Measurements from ENCODE around the gene CCDC200. TPM values are rescaled to one million over a fixed set of nuclear protein-coding genes. Genes with fewer than 3 reads are reported as not detected.

CCDC200 gene
- total RNA-seq, 1 donor from 2014 or later = not detected

DNA sequence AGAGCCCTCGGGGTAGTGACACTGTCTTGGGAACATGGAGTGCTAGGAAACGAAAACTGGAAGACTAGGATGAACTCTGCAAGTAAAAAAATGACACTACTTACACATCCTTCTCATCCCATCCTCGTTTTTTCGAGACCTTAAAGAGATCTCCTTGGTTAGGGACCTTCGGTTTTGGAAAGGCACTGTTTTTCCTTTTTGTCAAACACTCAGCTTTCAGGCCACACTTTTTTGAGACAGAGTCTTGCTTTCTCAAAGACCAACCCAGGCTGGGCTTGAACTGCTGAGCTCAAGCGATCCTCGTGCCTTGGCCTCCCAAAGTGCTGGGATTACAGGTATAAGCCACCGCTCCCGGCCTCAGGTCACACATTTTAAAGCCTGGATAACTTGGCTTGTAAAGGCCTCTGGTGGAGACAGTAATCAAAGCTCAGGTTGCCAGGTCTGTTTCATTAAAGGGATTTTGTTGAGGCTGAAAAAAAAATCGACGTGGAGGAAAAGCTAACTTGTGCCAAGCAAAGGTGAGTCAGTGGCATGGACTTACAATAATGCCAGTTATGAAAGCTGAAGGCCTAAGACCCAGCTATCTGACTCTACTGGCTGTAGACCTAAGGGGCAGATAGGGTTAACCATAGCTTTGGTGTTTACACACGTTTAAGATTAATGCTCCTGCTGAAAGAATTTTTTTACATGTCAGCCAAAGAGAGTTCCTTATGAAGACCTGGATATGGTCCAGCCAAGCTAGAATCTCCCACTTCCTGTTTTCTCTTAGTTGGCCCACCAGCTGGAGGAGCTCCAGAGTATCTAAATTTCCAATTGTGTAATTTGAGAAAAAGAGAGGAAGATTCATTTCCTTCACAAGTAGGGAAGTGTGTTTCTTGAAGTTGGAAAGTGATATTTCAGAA lies 56.6 kb downstream of the CCDC200 start:
- intact Hi-C loops (cut with micrococcal nuclease) = no loop called here
- ATAC-seq (no peak), DNase-seq (no peak)

Other genes starting within 250 kb of the CCDC200 start
- gene PTGES3L, start 248.5 kb downstream of the CCDC200 start, total RNA-seq = 50.7 TPM
- 12.7 TPM for gene RUNDC1, start 248.1 kb downstream of the CCDC200 start, total RNA-seq
- gene RPL27, start 230.2 kb downstream of the CCDC200 start, total RNA-seq = 694 TPM
- 13.2 TPM for gene IFI35, start 221.8 kb downstream of the CCDC200 start, total RNA-seq
- 77.0 TPM for gene VAT1, start 206.2 kb downstream of the CCDC200 start, total RNA-seq
- gene RND2, start 203.4 kb downstream of the CCDC200 start, total RNA-seq = 0.82 TPM
- 6.8 TPM for gene BRCA1, start 103.3 kb downstream of the CCDC200 start, total RNA-seq
- 99.2 TPM for gene NBR1, start 57.4 kb downstream of the CCDC200 start, total RNA-seq
- 1.8 TPM for gene TMEM106A, start 16.7 kb downstream of the CCDC200 start, total RNA-seq
- 5,074 TPM for gene RNU2-1, start 5.4 kb upstream of the CCDC200 start, total RNA-seq
- gene ARL4D, start 170.4 kb upstream of the CCDC200 start, total RNA-seq = 6.7 TPM